SU-DHL-6 (cell line): ENCODE data around the gene CNBP.
"Not testable (repeated sequence)": the region's sequence is repeated elsewhere in the genome, so short reads cannot be mapped to it uniquely, and the experiment has no call there.

Experiments used
- H2AFZ ChIP-seq: fragments of 200-600 bp; sonication (generic); 2 replicates; pipeline ENCODE4 v1.6.1; 2014; ENCODE audit warnings: low read depth, mild to moderate bottlenecking, moderate library complexity, mixed read lengths, antibody characterized with exemption, low read length; ENCODE audit not compliant: severe bottlenecking
- H3F3A ChIP-seq: fragments of 200-600 bp; shearing (Covaris generic); 2 replicates; pipeline ENCODE4 v1.6.0; 2016; ENCODE audit warnings: antibody characterized with exemption, mild to moderate bottlenecking; ENCODE audit not compliant: insufficient read depth
- H3K27ac ChIP-seq: fragments of 200-600 bp; sonication (generic); 2 replicates; pipeline ENCODE4 v1.5.1; 2016; ENCODE audit warnings: low read depth, mild to moderate bottlenecking, low read length, moderate library complexity, mixed read lengths
- H3K27me3 ChIP-seq: fragments of 200-600 bp; sonication (generic), shearing (Covaris generic); 2 replicates; pipeline ENCODE4 v1.6.0; 2014; ENCODE audit warnings: mild to moderate bottlenecking, low read length
- H3K36me3 ChIP-seq: fragments of 200-600 bp; sonication (generic); 2 replicates; pipeline ENCODE4 v1.6.1; 2014; ENCODE audit warnings: mild to moderate bottlenecking, low read length, mixed read lengths
- H3K4me2 ChIP-seq: fragments of 300-600, 200-600 bp; shearing (Covaris generic), sonication (generic); 2 replicates; pipeline ENCODE4 v1.6.0; 2014; ENCODE audit warnings: low read length, low read depth, mild to moderate bottlenecking; ENCODE audit not compliant: poor library complexity, severe bottlenecking
- H3K4me3 ChIP-seq: fragments of 200-600 bp; sonication (generic); 2 replicates; pipeline ENCODE4 v1.5.1; 2014; ENCODE audit warnings: antibody characterized with exemption, low read length, mild to moderate bottlenecking, mixed read lengths; ENCODE audit not compliant: insufficient read depth, poor library complexity, severe bottlenecking
- H3K79me2 ChIP-seq: fragments of 200-600 bp; sonication (generic); 2 replicates; pipeline ENCODE4 v1.6.1; 2014; ENCODE audit warnings: mild to moderate bottlenecking, low read length, moderate library complexity; ENCODE audit not compliant: insufficient read depth
- H3K9ac ChIP-seq: fragments of 200-600 bp; sonication (generic); 2 replicates; pipeline ENCODE4 v1.7.0; 2014; ENCODE audit warnings: mild to moderate bottlenecking, low read length
- H3K9me2 ChIP-seq: fragments of 200-600 bp; sonication (generic); replicated peaks from 2 replicates; pipeline ENCODE4 v1.6.1; 2014; ENCODE audit warnings: low read length; ENCODE audit not compliant: insufficient read depth
- H3K9me3 ChIP-seq: fragments of 200-600 bp; sonication (generic); 2 replicates; pipeline ENCODE4 v1.6.1; 2014; ENCODE audit warnings: low read length, mixed read lengths; ENCODE audit not compliant: insufficient read depth
- H4K20me1 ChIP-seq: fragments of 200-600 bp; sonication (generic); 2 replicates; pipeline ENCODE4 v1.6.1; 2014; ENCODE audit warnings: low read depth, mild to moderate bottlenecking, antibody characterized with exemption, low read length, moderate library complexity, mixed read lengths
- CTCF ChIP-seq: fragments of 200-600 bp; sonication (generic); IDR thresholded peaks from one replicate; pipeline ENCODE4 v1.5.1; 2017; ENCODE audit warnings: antibody characterized with exemption, mild to moderate bottlenecking, low read length, moderate library complexity; ENCODE audit not compliant: insufficient read depth, poor library complexity, severe bottlenecking
- EZH2phosphoT487 ChIP-seq: fragments of 200-600 bp; sonication (generic), shearing (Covaris generic); conservative IDR thresholded peaks from 2 replicates; pipeline ENCODE4 v1.6.1; 2018; ENCODE audit warnings: mild to moderate bottlenecking, antibody characterized with exemption, low read length, moderate library complexity, mixed read lengths

Gene CNBP

DNA sequence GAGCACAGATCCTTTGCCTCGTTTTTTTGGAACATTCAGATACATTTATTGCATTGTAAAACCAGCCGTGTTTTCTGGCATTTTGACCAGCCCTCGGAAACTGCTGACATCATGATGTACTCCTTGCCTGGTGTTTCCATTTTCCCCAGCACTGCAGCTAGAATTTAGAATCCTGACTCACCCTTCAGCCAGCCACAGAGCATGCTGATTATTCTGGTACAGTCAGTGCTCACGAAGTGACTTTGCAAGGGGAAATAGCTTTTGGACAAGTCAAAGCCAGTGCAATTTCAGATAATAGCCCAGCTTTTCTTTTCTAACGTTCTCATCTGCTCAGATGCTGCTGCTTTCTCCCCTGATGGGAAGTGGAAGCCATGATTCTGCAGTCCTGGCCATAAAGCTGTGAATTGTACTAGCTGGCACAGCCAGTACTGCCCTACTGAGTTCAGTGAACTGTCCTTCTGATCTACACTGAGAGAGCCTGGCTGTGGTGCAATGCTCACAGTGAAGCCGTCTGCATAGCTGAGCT is 12.1 kb upstream of the CNBP start:
- Histone ChIP-seq H3K79me2 (no peaks in the 10 kb centered on the region), H4K20me1 (no peaks in the 10 kb centered on the region), H3K9ac (no peak overlapping the region), H3K36me3 (no peaks in the 10 kb centered on the region), H3K9me3 (no peaks in the 10 kb centered on the region), H3K27ac (no peak overlapping the region), H3K4me3 (no peak overlapping the region), H2AFZ (no peak overlapping the region), H3K27me3 (no peaks in the 10 kb centered on the region), H3K4me2 (no peak overlapping the region), H3K9me2 (no peaks in the 10 kb centered on the region), H3F3A (no peaks in the 10 kb centered on the region)
- TF ChIP-seq CTCF (no peak), EZH2phosphoT487 (no peak)

GRCh38 chr3:129189793-129190192 is 6.1 kb upstream of the CNBP start:
- not testable (repeated sequence) for H3K9me2 ChIP-seq, H2AFZ ChIP-seq, H3K9ac ChIP-seq, H3F3A ChIP-seq, H3K27ac ChIP-seq, H3K4me2 ChIP-seq, H3K79me2 ChIP-seq, H3K9me3 ChIP-seq, H3K27me3 ChIP-seq, H3K36me3 ChIP-seq, H4K20me1 ChIP-seq, H3K4me3 ChIP-seq

GRCh38 chr3:129187857-129188256 is 4.2 kb upstream of the CNBP start:
- Histone ChIP-seq H3K27me3 (no peaks in the 10 kb centered on the region), H3K36me3 (no peaks in the 10 kb centered on the region), H3K79me2 (peaks cover 17% of the 10 kb centered on the region), H3K4me2 (no peak overlapping the region), H3K9me2 (no peaks in the 10 kb centered on the region), H3K4me3 (no peak overlapping the region), H3K9me3 (no peaks in the 10 kb centered on the region), H4K20me1 (no peaks in the 10 kb centered on the region), H3K9ac (no peak overlapping the region), H3F3A (no peaks in the 10 kb centered on the region; the same call in 1 of the 2 replicates), H2AFZ (no peak overlapping the region), H3K27ac (no peak overlapping the region)
- TF ChIP-seq CTCF (no peak), EZH2phosphoT487 (no peak)

DNA sequence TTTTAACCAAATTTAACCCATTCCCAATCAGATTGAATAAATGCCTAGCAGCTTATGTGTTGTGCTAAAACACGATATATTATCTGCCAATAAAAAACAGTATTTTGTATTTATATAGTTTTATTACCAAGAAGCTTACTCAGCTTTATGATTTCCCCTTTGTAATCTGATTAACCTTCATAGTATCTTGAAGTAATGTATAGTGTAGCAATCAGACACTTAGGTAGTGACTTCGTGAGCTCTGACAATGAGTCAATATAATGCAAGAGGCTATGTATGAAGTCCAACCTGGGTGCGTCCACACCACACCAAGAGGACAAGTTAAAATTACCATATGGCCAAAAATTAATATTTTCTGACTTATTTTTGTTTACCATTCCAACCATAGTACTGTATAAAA is 2.1 kb upstream of the CNBP start:
- Histone ChIP-seq H3K9me2 (no peaks in the 10 kb centered on the region), H3K9me3 (no peaks in the 10 kb centered on the region), H3K27me3 (no peaks in the 10 kb centered on the region), H3F3A (no peaks in the 10 kb centered on the region; the same call in 1 of the 2 replicates), H3K4me3 (no peak overlapping the region), H3K9ac (no peak overlapping the region), H3K27ac (no peak overlapping the region), H3K79me2 (peaks cover 38% of the 10 kb centered on the region), H3K4me2 (no peak overlapping the region), H2AFZ (no peak overlapping the region), H3K36me3 (peaks cover 6% of the 10 kb centered on the region), H4K20me1 (peaks cover 4% of the 10 kb centered on the region; the same call in 1 of the 2 replicates)
- TF ChIP-seq CTCF, result no peak
- TF ChIP-seq EZH2phosphoT487, result no peak

DNA sequence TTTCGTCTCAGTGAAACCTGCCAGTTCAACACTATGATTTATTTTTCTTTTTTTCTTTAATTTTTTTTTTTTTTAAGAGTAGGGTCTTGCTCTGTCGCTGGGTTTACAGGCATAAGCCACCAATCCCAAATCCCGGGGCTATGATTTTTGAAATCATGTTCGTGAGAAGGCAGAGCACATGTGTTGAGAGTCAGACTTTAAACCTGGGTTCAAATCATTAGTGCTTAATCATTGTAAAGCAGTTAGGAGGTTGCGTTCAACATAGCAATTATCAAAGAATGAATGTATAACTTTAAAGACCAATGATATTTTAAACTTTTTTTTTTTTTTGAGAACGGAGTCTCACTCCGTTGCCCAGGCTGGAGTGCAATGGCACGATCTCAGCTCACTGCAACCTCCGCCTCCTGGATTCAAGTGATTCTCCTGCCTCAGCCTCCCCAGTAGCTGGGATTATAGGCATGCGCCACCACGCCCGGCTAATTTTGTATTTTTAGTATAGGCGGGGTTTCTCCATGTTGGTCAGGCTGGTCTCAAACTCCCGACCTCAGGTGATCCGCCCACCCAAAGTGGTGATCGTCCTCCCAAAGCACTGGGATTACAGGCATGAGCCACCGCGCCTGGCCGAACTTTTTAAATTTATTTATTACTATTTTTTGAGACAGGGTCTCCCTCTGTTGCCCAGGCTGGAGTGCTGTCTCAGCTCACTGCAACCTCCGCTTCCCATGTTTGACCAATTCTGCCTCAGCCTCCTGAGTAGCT is 1.3 kb upstream of the CNBP start:
- not testable (repeated sequence) for H3F3A ChIP-seq, H3K27me3 ChIP-seq, H3K9me3 ChIP-seq, H2AFZ ChIP-seq, H3K9me2 ChIP-seq
- H4K20me1 ChIP-seq, result peaks cover 13% of the 10 kb centered on the region
- H3K4me3 ChIP-seq, result peak overlapping the region; percentile 90
- peak overlapping the region; percentile 60; the same call in 1 of the 2 replicates for H3K27ac ChIP-seq
- H3K4me2 ChIP-seq, result peak overlapping the region; percentile 96
- peaks cover 46% of the 10 kb centered on the region for H3K79me2 ChIP-seq
- H3K36me3 ChIP-seq, result peaks cover 11% of the 10 kb centered on the region
- H3K9ac ChIP-seq, result peak overlapping the region; percentile 98
